ENCODE results near the gene KLC4. TPM values are rescaled to one million over a fixed set of nuclear protein-coding genes. Genes with fewer than 3 reads are reported as not detected.
"Not testable (repeated sequence)": the region's sequence is repeated elsewhere in the genome, so short reads cannot be mapped to it uniquely, and the experiment has no call there.

KLC4 gene
- total and polyA plus RNA-seq, 9 donors, result 19.4 to 36.3 (median 26.0) TPM

- Histone ChIP-seq H3K27ac (ENCODE audit: low read length) (no peak overlapping the region), H3K4me1 (ENCODE audit: control insufficient read depth, insufficient read depth, low read length) (peaks cover 3% of the 10 kb centered on the region), H3K9me3 (replicated peaks; ENCODE audit: control insufficient read depth, low read depth, low read length) (no peaks in the 10 kb centered on the region), H3K36me3 (ENCODE audit: control insufficient read depth, insufficient read depth, low read length) (peaks cover 82% of the 10 kb centered on the region), H3K27me3 (ENCODE audit: control insufficient read depth, insufficient read depth, low read length) (no peaks in the 10 kb centered on the region), H3K4me3 (ENCODE audit: low read length) (no peak overlapping the region)
- DNase-seq, result no peak
- 73% methylated on average over 4 of the region's 4 CpGs for WGBS (ENCODE audit: insufficient coverage)
These were observed 23.8 kb upstream of the KLC4 start for GRCh38 chr6:43035495-43036194.

DNA sequence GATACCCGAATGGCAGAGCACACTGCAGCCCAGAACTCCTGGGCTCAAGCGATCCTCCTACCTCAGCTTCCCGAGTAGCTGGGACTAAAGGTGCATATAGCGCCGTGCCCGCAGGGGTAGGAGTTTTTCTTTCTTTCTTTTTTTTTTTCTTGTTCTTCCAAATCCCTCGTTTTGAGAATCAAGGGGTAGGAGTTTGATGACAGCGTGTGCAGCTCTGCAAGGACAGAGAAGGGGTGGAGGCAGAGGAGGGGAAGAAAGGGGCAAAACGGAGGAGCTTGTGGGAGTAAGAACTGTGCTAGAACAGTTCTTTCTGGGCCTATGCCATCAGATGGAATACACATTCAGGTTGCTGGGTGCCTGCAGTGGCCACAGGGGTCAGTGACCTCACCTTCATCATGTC is 22.7 kb upstream of the KLC4 start:
- Histone ChIP-seq H3K27me3 (ENCODE audit: control insufficient read depth, insufficient read depth, low read length) (no peaks in the 10 kb centered on the region), H3K27ac (ENCODE audit: low read length) (no peak overlapping the region), H3K4me1 (ENCODE audit: control insufficient read depth, insufficient read depth, low read length) (peaks cover 3% of the 10 kb centered on the region), H3K4me3 (ENCODE audit: low read length) (no peak overlapping the region), H3K9me3 (replicated peaks; ENCODE audit: control insufficient read depth, low read depth, low read length) (no peaks in the 10 kb centered on the region), H3K36me3 (ENCODE audit: control insufficient read depth, insufficient read depth, low read length) (peaks cover 84% of the 10 kb centered on the region)
- WGBS (ENCODE audit: insufficient coverage), result no CpG with 5 or more reads among the region's 9 CpGs
- DNase-seq, result no peak

DNA sequence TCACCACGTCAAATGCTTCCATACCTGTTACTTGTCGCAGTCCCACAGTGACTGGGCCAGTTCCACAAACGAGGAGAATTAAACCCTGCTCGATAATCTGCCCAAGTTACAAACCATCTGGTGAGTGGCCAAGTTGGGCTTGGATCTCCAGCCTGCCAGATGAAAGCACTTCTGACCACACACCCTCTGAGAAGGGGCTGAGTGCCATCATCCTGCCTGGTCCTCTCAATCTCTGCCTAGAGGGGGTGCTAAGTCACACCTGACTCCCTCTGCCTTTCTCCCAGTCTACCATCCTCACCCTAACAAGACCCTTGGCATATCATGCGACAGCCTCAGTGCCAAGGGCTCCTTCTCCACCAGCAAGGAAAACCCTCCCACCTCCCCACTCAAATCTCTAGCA is 22.2 kb upstream of the KLC4 start:
- no peak overlapping the region for H3K27ac ChIP-seq (ENCODE audit: low read length)
- no peaks in the 10 kb centered on the region for H3K27me3 ChIP-seq (ENCODE audit: control insufficient read depth, insufficient read depth, low read length)
- DNase-seq, result no peak
- H3K4me3 ChIP-seq (ENCODE audit: low read length), result no peak overlapping the region
- peaks cover 82% of the 10 kb centered on the region for H3K36me3 ChIP-seq (ENCODE audit: control insufficient read depth, insufficient read depth, low read length)
- no peaks in the 10 kb centered on the region for H3K9me3 ChIP-seq (replicated peaks; ENCODE audit: control insufficient read depth, low read depth, low read length)
- peaks cover 3% of the 10 kb centered on the region for H3K4me1 ChIP-seq (ENCODE audit: control insufficient read depth, insufficient read depth, low read length)
- 87% methylated on average over 5 of the region's 5 CpGs for WGBS (ENCODE audit: insufficient coverage)

DNA sequence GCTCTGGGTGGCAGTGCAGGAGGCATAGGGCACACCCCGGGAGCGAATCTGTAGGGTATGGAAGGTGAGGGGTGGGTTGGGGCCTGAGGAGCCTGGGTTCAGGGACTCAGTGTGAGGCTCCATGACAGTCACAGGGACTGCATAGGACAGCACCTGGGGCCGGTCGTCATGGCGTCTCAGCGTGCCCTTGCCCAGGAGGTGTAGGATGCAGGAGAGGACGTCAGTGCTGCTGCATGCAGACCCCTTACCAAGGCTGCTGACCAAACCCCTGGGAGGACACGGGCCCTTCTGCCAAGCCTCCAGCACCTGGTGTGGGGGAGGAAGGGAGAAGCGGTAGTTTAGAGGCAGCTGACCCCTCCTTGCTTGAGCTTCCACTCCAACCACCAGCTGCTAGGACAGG is 21.7 kb upstream of the KLC4 start:
- peaks cover 82% of the 10 kb centered on the region for H3K36me3 ChIP-seq (ENCODE audit: control insufficient read depth, insufficient read depth, low read length)
- H3K4me3 ChIP-seq (ENCODE audit: low read length), result no peak overlapping the region
- WGBS (ENCODE audit: insufficient coverage), result 87% methylated on average over 7 of the region's 9 CpGs
- DNase-seq, result no peak
- H3K27me3 ChIP-seq (ENCODE audit: control insufficient read depth, insufficient read depth, low read length), result no peaks in the 10 kb centered on the region
- peaks cover 3% of the 10 kb centered on the region for H3K4me1 ChIP-seq (ENCODE audit: control insufficient read depth, insufficient read depth, low read length)
- H3K9me3 ChIP-seq (replicated peaks; ENCODE audit: control insufficient read depth, low read depth, low read length), result no peaks in the 10 kb centered on the region
- H3K27ac ChIP-seq (ENCODE audit: low read length), result no peak overlapping the region

DNA sequence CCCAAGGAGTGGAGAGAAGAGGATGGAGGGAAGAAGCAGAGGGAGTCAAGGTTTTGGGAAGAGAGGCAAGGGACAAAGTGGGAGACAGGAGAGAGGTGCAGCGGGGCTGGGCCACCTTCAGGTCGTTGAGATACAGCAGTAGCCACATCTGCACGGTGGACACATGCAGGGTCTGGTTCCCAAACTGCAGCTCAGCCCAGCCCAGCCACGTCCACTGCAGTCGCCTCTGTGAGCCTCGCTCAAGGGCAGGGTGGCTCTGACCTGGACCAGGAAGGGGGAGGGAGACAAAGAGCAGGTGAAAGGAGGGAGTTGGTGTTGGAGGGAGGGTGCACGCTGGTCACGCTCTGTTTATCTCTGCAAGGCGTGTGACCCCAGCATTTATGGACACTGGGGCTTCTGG is 20.7 kb upstream of the KLC4 start:
- no peak overlapping the region for H3K4me3 ChIP-seq (ENCODE audit: low read length)
- peaks cover 84% of the 10 kb centered on the region for H3K36me3 ChIP-seq (ENCODE audit: control insufficient read depth, insufficient read depth, low read length)
- no peak overlapping the region for H3K27ac ChIP-seq (ENCODE audit: low read length)
- H3K4me1 ChIP-seq (ENCODE audit: control insufficient read depth, insufficient read depth, low read length), result peaks cover 3% of the 10 kb centered on the region
- H3K9me3 ChIP-seq (replicated peaks; ENCODE audit: control insufficient read depth, low read depth, low read length), result no peaks in the 10 kb centered on the region
- no peaks in the 10 kb centered on the region for H3K27me3 ChIP-seq (ENCODE audit: control insufficient read depth, insufficient read depth, low read length)
- no peak for DNase-seq
- WGBS (ENCODE audit: insufficient coverage), result 83% methylated on average over 9 of the region's 9 CpGs

- Histone ChIP-seq H3K4me3 (ENCODE audit: low read length) (no peak overlapping the region), H3K4me1 (ENCODE audit: control insufficient read depth, insufficient read depth, low read length) (peaks cover 3% of the 10 kb centered on the region), H3K27ac (ENCODE audit: low read length) (no peak overlapping the region), H3K9me3 (replicated peaks; ENCODE audit: control insufficient read depth, low read depth, low read length) (no peaks in the 10 kb centered on the region), H3K27me3 (ENCODE audit: control insufficient read depth, insufficient read depth, low read length) (no peaks in the 10 kb centered on the region), H3K36me3 (ENCODE audit: control insufficient read depth, insufficient read depth, low read length) (peaks cover 85% of the 10 kb centered on the region)
- no peak for DNase-seq
- 86% methylated on average over 16 of the region's 18 CpGs for WGBS (ENCODE audit: insufficient coverage)
These were observed 18.7 kb upstream of the KLC4 start for GRCh38 chr6:43040542-43041257.

DNA sequence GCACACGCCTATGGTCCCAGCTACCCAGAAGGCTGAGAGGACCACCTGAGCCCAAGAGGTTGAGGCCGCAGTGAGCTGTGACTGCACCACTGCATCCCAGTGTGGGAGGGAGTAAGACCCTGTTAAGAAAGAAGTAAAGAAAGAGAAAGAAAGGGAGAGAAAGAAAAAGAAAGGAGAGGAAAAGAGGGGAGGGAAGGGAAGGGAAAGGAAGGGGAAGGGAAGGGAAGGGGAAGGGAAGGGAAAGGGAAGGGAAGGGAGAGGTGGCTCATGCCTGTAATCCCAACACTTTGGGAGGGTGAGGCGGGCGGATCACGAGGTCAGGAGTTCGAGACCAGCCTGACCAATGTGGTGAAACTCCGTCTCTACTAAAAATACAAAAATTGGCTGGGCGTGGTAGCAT is 18.0 kb upstream of the KLC4 start:
- H3K4me1 ChIP-seq (ENCODE audit: control insufficient read depth, insufficient read depth, low read length); H3K27me3 ChIP-seq (ENCODE audit: control insufficient read depth, insufficient read depth, low read length); H3K4me3 ChIP-seq (ENCODE audit: low read length); DNase-seq; H3K9me3 ChIP-seq (replicated peaks; ENCODE audit: control insufficient read depth, low read depth, low read length); H3K27ac ChIP-seq (ENCODE audit: low read length): not testable (repeated sequence)
- peaks cover 88% of the 10 kb centered on the region for H3K36me3 ChIP-seq (ENCODE audit: control insufficient read depth, insufficient read depth, low read length)
- WGBS (ENCODE audit: insufficient coverage), result 95% methylated on average over 4 of the region's 8 CpGs

DNA sequence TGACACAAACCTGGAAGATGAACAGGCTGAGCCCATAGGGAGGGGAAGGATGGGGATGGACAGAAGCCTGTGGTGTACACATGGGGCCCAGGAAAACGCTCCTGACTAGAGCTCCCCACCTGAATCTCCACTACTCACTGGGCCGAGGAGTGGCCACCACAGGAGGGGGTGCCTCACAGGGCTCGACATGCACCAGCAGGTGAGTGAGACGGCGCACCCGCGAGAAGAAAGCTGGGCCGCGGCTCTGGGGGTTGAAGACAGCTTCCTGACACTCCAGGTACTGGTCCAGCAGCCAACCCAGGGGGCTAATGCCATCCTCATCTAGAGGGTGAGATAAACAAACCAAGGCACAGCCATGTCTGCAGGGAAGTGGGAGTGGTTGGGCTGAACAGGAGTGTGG is 16.1 kb upstream of the KLC4 start:
- Histone ChIP-seq H3K4me3 (ENCODE audit: low read length) (no peak overlapping the region), H3K9me3 (replicated peaks; ENCODE audit: control insufficient read depth, low read depth, low read length) (no peaks in the 10 kb centered on the region), H3K36me3 (ENCODE audit: control insufficient read depth, insufficient read depth, low read length) (peaks cover 89% of the 10 kb centered on the region), H3K27me3 (ENCODE audit: control insufficient read depth, insufficient read depth, low read length) (no peaks in the 10 kb centered on the region), H3K27ac (ENCODE audit: low read length) (no peak overlapping the region), H3K4me1 (ENCODE audit: control insufficient read depth, insufficient read depth, low read length) (no peaks in the 10 kb centered on the region)
- 92% methylated on average over 7 of the region's 9 CpGs for WGBS (ENCODE audit: insufficient coverage)
- DNase-seq, result no peak

GRCh38 chr6:43045371-43045930 is 14.0 kb upstream of the KLC4 start:
- WGBS (ENCODE audit: insufficient coverage), result 92% methylated on average over 10 of the region's 11 CpGs
- peaks cover 89% of the 10 kb centered on the region for H3K36me3 ChIP-seq (ENCODE audit: control insufficient read depth, insufficient read depth, low read length)
- peaks cover under 1% of the 10 kb centered on the region for H3K4me1 ChIP-seq (ENCODE audit: control insufficient read depth, insufficient read depth, low read length)
- no peak overlapping the region for H3K4me3 ChIP-seq (ENCODE audit: low read length)
- no peak for DNase-seq
- H3K27ac ChIP-seq (ENCODE audit: low read length), result no peak overlapping the region
- no peaks in the 10 kb centered on the region for H3K27me3 ChIP-seq (ENCODE audit: control insufficient read depth, insufficient read depth, low read length)
- no peaks in the 10 kb centered on the region for H3K9me3 ChIP-seq (replicated peaks; ENCODE audit: control insufficient read depth, low read depth, low read length)

DNA sequence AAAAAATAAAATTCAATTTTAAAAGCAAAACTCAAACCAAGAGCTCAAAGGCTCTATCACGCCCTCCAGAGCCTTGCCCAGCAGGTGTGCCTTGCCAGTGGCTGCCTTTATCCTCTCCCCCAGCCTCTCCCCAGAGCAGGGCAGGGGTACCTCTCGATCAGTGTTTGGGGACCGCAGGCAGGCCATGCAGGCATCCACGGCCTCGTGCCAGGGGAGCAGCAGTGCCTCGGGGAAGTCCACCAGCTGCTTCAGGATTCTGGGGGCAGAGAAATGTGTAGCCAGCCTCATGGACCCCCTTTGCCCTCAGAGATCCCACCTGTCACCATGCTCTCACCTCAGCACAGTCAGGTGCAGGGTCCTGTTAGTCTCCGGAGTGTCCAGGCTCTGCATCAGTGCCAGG is 11.4 kb upstream of the KLC4 start:
- no peak for DNase-seq
- whole genome bisulfite sequencing (ENCODE audit: insufficient coverage), result 80% methylated on average over 3 of the region's 7 CpGs
- Histone ChIP-seq H3K27ac (ENCODE audit: low read length) (no peak overlapping the region), H3K27me3 (ENCODE audit: control insufficient read depth, insufficient read depth, low read length) (no peaks in the 10 kb centered on the region), H3K36me3 (ENCODE audit: control insufficient read depth, insufficient read depth, low read length) (peaks cover 88% of the 10 kb centered on the region), H3K9me3 (replicated peaks; ENCODE audit: control insufficient read depth, low read depth, low read length) (no peaks in the 10 kb centered on the region), H3K4me3 (ENCODE audit: low read length) (no peak overlapping the region), H3K4me1 (ENCODE audit: control insufficient read depth, insufficient read depth, low read length) (peaks cover 25% of the 10 kb centered on the region)

All from muscle of leg (tissue), 11 donors.